ENCODE results near the gene PTPRA. TPM values are rescaled to one million over a fixed set of nuclear protein-coding genes. Genes with fewer than 3 reads are reported as not detected.

The PTPRA gene
- total and polyA plus RNA-seq, 4 donors: 8.7 to 24.3 (median 15.7) TPM

DNA sequence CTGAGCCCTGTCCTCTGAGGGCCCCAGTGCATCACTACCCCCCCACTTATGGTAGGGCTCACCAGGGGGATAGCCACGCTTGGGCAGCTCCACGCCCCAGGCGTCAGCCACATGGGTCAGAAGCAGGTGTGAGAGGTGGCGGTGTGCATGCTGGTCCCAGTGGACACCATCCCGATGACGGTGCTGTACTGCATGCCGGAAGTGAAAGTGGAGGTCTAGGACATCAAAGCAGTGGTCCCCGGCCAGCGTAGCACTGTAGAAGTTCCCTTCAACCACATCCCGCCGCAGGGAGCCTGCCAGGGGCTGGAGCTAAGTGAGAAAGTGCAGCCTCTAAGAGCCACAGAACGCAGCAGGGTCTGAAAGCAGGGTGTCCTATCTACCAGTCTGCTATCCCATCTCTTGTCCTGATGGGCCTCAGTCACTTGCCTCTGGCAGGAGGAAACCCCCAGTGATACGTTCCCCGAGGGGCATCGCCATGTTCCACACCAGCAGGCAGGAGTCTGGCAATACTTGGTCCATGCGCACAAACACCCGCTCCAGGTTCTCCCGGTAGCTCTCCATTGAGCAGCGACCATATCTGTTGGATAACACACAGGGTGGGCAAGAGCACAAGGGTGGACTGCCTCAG lies 35.0 kb upstream of the PTPRA start:
- 98% methylated on average over 19 of the region's 19 CpGs for WGBS
- peaks cover 0 to 11% (median 4%) of the 10 kb centered on the region in 4 donors for H3K36me3 ChIP-seq (ENCODE audit: control insufficient read depth in 4 of 4, insufficient read depth in 3 of 4, low read depth in 1 of 4, low read length in 3 of 4)
- no peak for TF ChIP-seq FOXA1 (IDR thresholded peaks at IDR 0.05)
- no peak overlapping the region for H3K4me3 ChIP-seq (ENCODE audit: low read depth in 1 of 3, low read length in 3 of 3)
- no peak for DNase-seq (ENCODE audit: low spot score)
- peaks cover 9 to 16% (median 13%) of the 10 kb centered on the region in 4 donors for H3K4me1 ChIP-seq (ENCODE audit: control insufficient read depth in 4 of 4, insufficient read depth in 4 of 4, low read length in 3 of 4)
- no peaks in the 10 kb centered on the region for H3K27me3 ChIP-seq (ENCODE audit: control insufficient read depth in 4 of 4, insufficient read depth in 4 of 4, low read length in 3 of 4)
- no peak overlapping the region for H3K9ac ChIP-seq (ENCODE audit: low read depth in 1 of 2, low read length in 2 of 2)
- H3K9me3 ChIP-seq (ENCODE audit: control insufficient read depth in 4 of 4, low read length in 3 of 4): no peaks in the 10 kb centered on the region
- no peak overlapping the region for H3K27ac ChIP-seq (ENCODE audit: low read depth in 1 of 2, low read length in 2 of 2)

DNA sequence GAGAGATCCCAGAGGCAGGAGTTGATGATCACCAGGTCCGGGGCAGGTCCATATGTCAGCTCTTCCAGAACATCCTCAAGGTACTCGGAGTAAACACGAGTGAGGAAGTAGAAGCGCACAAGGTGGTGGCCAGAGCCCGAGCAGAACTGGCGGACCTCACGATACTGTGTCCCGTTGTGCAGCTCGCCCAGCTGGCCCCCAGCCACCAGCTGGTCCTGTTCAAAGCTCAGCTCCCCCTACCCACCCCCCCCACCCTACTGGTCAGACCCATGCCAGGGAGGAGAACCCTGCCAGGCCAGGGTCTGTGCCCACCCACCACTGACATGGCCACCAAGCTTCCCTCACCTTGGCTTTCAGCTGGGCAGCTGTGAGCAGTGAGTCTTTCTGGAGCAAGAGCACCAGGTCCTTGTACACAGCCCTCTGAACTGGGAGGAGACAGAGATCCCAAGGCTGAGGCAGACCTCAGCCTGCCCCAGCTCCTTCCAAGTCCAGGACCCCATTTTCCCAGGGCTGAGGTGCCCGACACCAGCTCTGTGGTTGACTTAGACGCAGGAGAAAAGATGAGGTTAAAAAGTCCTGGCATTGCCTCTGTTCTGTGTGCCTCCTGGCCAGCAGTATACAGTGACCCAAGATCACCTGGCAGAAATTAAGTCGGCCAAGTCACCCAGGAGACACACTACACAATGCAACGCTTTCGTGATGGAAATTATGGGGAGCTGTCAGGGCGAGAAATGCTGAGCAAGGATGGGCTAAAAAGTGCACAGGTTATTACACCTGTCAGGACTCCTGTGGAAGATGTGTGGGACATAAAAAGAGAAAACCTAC lies 34.2 kb upstream of the PTPRA start:
- no peak for DNase-seq (ENCODE audit: low spot score)
- no peaks in the 10 kb centered on the region for H3K27me3 ChIP-seq (ENCODE audit: control insufficient read depth in 4 of 4, insufficient read depth in 4 of 4, low read length in 3 of 4)
- 93% methylated on average over 15 of the region's 15 CpGs for WGBS

DNA sequence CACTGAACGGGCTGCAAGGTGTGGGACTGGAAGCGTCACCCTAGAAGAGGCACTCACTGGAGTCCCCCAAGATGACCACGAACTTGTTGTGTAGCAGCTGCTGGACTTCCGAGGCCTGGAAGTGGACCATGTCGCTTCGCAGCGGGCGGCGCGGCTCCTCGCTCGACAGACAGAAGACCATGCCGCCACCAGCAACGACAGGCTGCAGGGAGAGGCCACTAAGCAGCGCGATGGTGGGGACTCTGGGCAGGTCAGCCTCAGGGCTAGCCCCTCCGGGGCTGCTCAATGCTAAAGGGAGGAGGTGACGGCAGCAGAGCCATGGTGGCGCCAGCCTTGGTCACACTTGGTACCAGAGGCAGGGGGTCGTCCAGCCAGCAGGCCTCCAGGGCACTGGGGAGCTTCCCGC lies 33.5 kb upstream of the PTPRA start:
- no peak for TF ChIP-seq RAD21 (IDR thresholded peaks at IDR 0.05)
- TF ChIP-seq, protein P1, sequence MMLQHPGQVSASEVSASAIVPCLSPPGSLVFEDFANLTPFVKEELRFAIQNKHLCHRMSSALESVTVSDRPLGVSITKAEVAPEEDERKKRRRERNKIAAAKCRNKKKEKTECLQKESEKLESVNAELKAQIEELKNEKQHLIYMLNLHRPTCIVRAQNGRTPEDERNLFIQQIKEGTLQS (IDR thresholded peaks at IDR 0.05): no peak
- TF ChIP-seq FOXA2 (IDR thresholded peaks at IDR 0.05): no peak
- TF ChIP-seq NR2F2 (IDR thresholded peaks at IDR 0.05): no peak
- no peak for TF ChIP-seq RXRA (IDR thresholded peaks at IDR 0.05)
- TF ChIP-seq, protein P2, sequence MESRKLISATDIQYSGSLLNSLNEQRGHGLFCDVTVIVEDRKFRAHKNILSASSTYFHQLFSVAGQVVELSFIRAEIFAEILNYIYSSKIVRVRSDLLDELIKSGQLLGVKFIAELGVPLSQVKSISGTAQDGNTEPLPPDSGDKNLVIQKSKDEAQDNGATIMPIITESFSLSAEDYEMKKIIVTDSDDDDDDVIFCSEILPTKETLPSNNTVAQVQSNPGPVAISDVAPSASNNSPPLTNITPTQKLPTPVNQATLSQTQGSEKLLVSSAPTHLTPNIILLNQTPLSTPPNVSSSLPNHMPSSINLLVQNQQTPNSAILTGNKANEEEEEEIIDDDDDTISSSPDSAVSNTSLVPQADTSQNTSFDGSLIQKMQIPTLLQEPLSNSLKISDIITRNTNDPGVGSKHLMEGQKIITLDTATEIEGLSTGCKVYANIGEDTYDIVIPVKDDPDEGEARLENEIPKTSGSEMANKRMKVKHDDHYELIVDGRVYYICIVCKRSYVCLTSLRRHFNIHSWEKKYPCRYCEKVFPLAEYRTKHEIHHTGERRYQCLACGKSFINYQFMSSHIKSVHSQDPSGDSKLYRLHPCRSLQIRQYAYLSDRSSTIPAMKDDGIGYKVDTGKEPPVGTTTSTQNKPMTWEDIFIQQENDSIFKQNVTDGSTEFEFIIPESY (IDR thresholded peaks at IDR 0.05): no peak
- no peak for TF ChIP-seq SP1 (IDR thresholded peaks at IDR 0.05)
- no peak for TF ChIP-seq YY1 (IDR thresholded peaks at IDR 0.05)
- TF ChIP-seq, protein P3, sequence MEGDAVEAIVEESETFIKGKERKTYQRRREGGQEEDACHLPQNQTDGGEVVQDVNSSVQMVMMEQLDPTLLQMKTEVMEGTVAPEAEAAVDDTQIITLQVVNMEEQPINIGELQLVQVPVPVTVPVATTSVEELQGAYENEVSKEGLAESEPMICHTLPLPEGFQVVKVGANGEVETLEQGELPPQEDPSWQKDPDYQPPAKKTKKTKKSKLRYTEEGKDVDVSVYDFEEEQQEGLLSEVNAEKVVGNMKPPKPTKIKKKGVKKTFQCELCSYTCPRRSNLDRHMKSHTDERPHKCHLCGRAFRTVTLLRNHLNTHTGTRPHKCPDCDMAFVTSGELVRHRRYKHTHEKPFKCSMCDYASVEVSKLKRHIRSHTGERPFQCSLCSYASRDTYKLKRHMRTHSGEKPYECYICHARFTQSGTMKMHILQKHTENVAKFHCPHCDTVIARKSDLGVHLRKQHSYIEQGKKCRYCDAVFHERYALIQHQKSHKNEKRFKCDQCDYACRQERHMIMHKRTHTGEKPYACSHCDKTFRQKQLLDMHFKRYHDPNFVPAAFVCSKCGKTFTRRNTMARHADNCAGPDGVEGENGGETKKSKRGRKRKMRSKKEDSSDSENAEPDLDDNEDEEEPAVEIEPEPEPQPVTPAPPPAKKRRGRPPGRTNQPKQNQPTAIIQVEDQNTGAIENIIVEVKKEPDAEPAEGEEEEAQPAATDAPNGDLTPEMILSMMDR (IDR thresholded peaks at IDR 0.05; ENCODE audit: low read depth, low read length, missing input control): no peak
- TF ChIP-seq FOXA1 (IDR thresholded peaks at IDR 0.05): no peak
- TF ChIP-seq, protein P4, sequence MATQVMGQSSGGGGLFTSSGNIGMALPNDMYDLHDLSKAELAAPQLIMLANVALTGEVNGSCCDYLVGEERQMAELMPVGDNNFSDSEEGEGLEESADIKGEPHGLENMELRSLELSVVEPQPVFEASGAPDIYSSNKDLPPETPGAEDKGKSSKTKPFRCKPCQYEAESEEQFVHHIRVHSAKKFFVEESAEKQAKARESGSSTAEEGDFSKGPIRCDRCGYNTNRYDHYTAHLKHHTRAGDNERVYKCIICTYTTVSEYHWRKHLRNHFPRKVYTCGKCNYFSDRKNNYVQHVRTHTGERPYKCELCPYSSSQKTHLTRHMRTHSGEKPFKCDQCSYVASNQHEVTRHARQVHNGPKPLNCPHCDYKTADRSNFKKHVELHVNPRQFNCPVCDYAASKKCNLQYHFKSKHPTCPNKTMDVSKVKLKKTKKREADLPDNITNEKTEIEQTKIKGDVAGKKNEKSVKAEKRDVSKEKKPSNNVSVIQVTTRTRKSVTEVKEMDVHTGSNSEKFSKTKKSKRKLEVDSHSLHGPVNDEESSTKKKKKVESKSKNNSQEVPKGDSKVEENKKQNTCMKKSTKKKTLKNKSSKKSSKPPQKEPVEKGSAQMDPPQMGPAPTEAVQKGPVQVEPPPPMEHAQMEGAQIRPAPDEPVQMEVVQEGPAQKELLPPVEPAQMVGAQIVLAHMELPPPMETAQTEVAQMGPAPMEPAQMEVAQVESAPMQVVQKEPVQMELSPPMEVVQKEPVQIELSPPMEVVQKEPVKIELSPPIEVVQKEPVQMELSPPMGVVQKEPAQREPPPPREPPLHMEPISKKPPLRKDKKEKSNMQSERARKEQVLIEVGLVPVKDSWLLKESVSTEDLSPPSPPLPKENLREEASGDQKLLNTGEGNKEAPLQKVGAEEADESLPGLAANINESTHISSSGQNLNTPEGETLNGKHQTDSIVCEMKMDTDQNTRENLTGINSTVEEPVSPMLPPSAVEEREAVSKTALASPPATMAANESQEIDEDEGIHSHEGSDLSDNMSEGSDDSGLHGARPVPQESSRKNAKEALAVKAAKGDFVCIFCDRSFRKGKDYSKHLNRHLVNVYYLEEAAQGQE (IDR thresholded peaks at IDR 0.05): no peak
- TF ChIP-seq EGR1 (IDR thresholded peaks at IDR 0.05; ENCODE audit: low read depth in 2 of 2): no peak
- TF ChIP-seq JUND (IDR thresholded peaks at IDR 0.05): no peak
- no peak for TF ChIP-seq HNF4A (conservative IDR thresholded peaks at IDR 0.05)
- TF ChIP-seq, protein P5, sequence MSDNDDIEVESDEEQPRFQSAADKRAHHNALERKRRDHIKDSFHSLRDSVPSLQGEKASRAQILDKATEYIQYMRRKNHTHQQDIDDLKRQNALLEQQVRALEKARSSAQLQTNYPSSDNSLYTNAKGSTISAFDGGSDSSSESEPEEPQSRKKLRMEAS (IDR thresholded peaks at IDR 0.05): no peak
- TF ChIP-seq TAF1 (conservative IDR thresholded peaks at IDR 0.05): no peak
- no peak for TF ChIP-seq HNF4G (IDR thresholded peaks at IDR 0.05)
- no peak for TF ChIP-seq GABPA (IDR thresholded peaks at IDR 0.05 in 1 of 2, conservative IDR thresholded peaks at IDR 0.05 in 1 of 2)
- Histone ChIP-seq H3K27ac (ENCODE audit: low read depth in 1 of 2, low read length in 2 of 2) (peak overlapping the region in 1 of 2 donors; percentile 87), H3K4me3 (ENCODE audit: low read depth in 1 of 3, low read length in 3 of 3) (peak overlapping the region; percentile 88 to 98 (median 90)), H3K9ac (ENCODE audit: low read depth in 1 of 2, low read length in 2 of 2) (peak overlapping the region; percentile 39 to 96), H3K4me1 (ENCODE audit: control insufficient read depth in 4 of 4, insufficient read depth in 4 of 4, low read length in 3 of 4) (peaks cover 9 to 16% (median 13%) of the 10 kb centered on the region in 4 donors), H3K9me3 (ENCODE audit: control insufficient read depth in 4 of 4, low read length in 3 of 4) (no peaks in the 10 kb centered on the region), H3K36me3 (ENCODE audit: control insufficient read depth in 4 of 4, insufficient read depth in 3 of 4, low read depth in 1 of 4, low read length in 3 of 4) (peaks cover 0 to 11% (median 4%) of the 10 kb centered on the region in 4 donors), H3K27me3 (ENCODE audit: control insufficient read depth in 4 of 4, insufficient read depth in 4 of 4, low read length in 3 of 4) (no peaks in the 10 kb centered on the region)
- WGBS: 88% methylated on average over 21 of the region's 21 CpGs
- no peak for DNase-seq (ENCODE audit: low spot score)

More for the DNA sequence above, 34.2 kb upstream of the PTPRA start:
- H3K9me3 ChIP-seq (ENCODE audit: control insufficient read depth in 4 of 4, low read length in 3 of 4): no peaks in the 10 kb centered on the region
- peaks cover 9 to 16% (median 13%) of the 10 kb centered on the region in 4 donors for H3K4me1 ChIP-seq (ENCODE audit: control insufficient read depth in 4 of 4, insufficient read depth in 4 of 4, low read length in 3 of 4)
- no peak overlapping the region for H3K9ac ChIP-seq (ENCODE audit: low read depth in 1 of 2, low read length in 2 of 2)
- no peak for TF ChIP-seq GABPA (IDR thresholded peaks at IDR 0.05 in 1 of 2, conservative IDR thresholded peaks at IDR 0.05 in 1 of 2)
- no peak overlapping the region for H3K4me3 ChIP-seq (ENCODE audit: low read depth in 1 of 3, low read length in 3 of 3)
- H3K36me3 ChIP-seq (ENCODE audit: control insufficient read depth in 4 of 4, insufficient read depth in 3 of 4, low read depth in 1 of 4, low read length in 3 of 4): peaks cover 0 to 11% (median 4%) of the 10 kb centered on the region in 4 donors
- no peak overlapping the region for H3K27ac ChIP-seq (ENCODE audit: low read depth in 1 of 2, low read length in 2 of 2)
